B cell (primary cell): ENCODE results near the gene ASTN2. TPM values are rescaled to one million over a fixed set of nuclear protein-coding genes. Genes with fewer than 3 reads are reported as not detected.

Experiments used
- ATAC-seq: fragments of 200-7000 bp; cut with Tn5 transposase; one replicate; pipeline ENCODE4 v1.10.0; 2021; ENCODE audit warnings: low read depth, mild to moderate bottlenecking, moderate number of reproducible peaks, moderate library complexity
- CTCF ChIA-PET: fragments of 350-600 bp; sonication (Branson Sonifier 250); formaldehyde crosslinking; loops from one replicate; lab custom pipeline; 2021; ENCODE audit warnings: antibody characterized with exemption, inconsistent platforms; lab: Charles Lee
- POLR2A ChIA-PET: fragments of 350-600 bp; sonication (Branson Sonifier 250); formaldehyde crosslinking; loops from one replicate; lab custom pipeline; 2021; ENCODE audit warnings: antibody characterized with exemption; lab: Charles Lee
- DNase-seq: peaks from one replicate; pipeline ENCODE4 v3.0.0; 2013
- H2AFZ ChIP-seq: 2 replicates; pipeline ENCODE4 v1.6.1; 2012; ENCODE audit warnings: mild to moderate bottlenecking, low read depth, low read length; ENCODE audit not compliant: insufficient read depth, poor library complexity, severe bottlenecking
- H3K27ac ChIP-seq, 2 donors: 1 replicate in 1 of 2; 2 replicates in 1 of 2; pipeline ENCODE4 v1.5.1; 2012 to 2013; ENCODE audit warnings: low read length in 2 of 2, mild to moderate bottlenecking in 2 of 2, moderate library complexity in 1 of 2
- H3K27me3 ChIP-seq, 4 experiments: fragments of 200-600 bp in 1 of 4; sonication (generic) in 1 of 4; replicated peaks in 1 of 4; 1 replicate in 2 of 4; 2 replicates in 2 of 4; pipeline versions ENCODE4 v1.6.1 to v1.7.0; 2013 to 2016; ENCODE audit warnings: low read length in 3 of 4, mild to moderate bottlenecking in 2 of 4, mixed read lengths in 1 of 4, moderate library complexity in 1 of 4; ENCODE audit not compliant: insufficient read depth in 4 of 4, control insufficient read depth in 3 of 4; ENCODE audit errors: control extremely low read depth in 1 of 4
- H3K36me3 ChIP-seq, 2 experiments: replicated peaks in 1 of 2; 1 replicate in 1 of 2; 2 replicates in 1 of 2; pipeline versions ENCODE4 v1.6.1 to v1.7.1; 2013; ENCODE audit warnings: low read length in 1 of 2; ENCODE audit not compliant: insufficient read depth in 2 of 2, control insufficient read depth in 1 of 2; ENCODE audit errors: control extremely low read depth in 1 of 2, extremely low read depth in 1 of 2
- H3K4me1 ChIP-seq, 2 donors: fragments of 200-600 bp in 1 of 2; sonication (generic) in 1 of 2; 1 replicate in 1 of 2; 2 replicates in 1 of 2; pipeline versions ENCODE4 v1.5.1 to v1.6.1; 2013 to 2017; ENCODE audit warnings: low read length in 2 of 2; ENCODE audit not compliant: control insufficient read depth in 2 of 2, insufficient read depth in 2 of 2
- H3K4me2 ChIP-seq: replicated peaks from 2 replicates; pipeline ENCODE3; 2012; ENCODE audit warnings: mild to moderate bottlenecking, low read depth, low read length; ENCODE audit not compliant: poor library complexity, severe bottlenecking
- H3K4me3 ChIP-seq, 5 experiments: fragments of 200-600 bp in 1 of 5; sonication (generic) in 1 of 5; 1 replicate in 3 of 5; 2 replicates in 2 of 5; pipeline versions ENCODE4 v1.5.1 to v1.7.0; 2011 to 2016; ENCODE audit warnings: low read length in 4 of 5, mild to moderate bottlenecking in 4 of 5, low read depth in 2 of 5, control low read depth in 1 of 5, moderate library complexity in 1 of 5; ENCODE audit not compliant: insufficient read depth in 1 of 5; ENCODE audit errors: control extremely low read depth in 1 of 5, extremely low read depth in 1 of 5
- H3K79me2 ChIP-seq: fragments of 200-600 bp; sonication (generic); one replicate; pipeline ENCODE4 v1.6.0; 2016; ENCODE audit warnings: low read length; ENCODE audit not compliant: control insufficient read depth, insufficient read depth
- H3K9ac ChIP-seq: fragments of 200-600 bp; sonication (generic); 2 replicates; pipeline ENCODE4 v1.6.1; 2017; ENCODE audit warnings: mild to moderate bottlenecking, low read length, moderate library complexity
- H3K9me3 ChIP-seq, 3 donors: one replicate each; pipeline versions ENCODE4 v1.6.1 to v1.7.1; 2013; ENCODE audit warnings: low read length in 2 of 3; ENCODE audit not compliant: control insufficient read depth in 2 of 3, insufficient read depth in 1 of 3; ENCODE audit errors: control extremely low read depth in 1 of 3
- H4K20me1 ChIP-seq: 2 replicates; pipeline ENCODE4 v1.6.0; 2012; ENCODE audit warnings: mild to moderate bottlenecking, low read length; ENCODE audit not compliant: insufficient read depth, control insufficient read depth, poor library complexity, severe bottlenecking
- H3K27ac Mint-ChIP-seq: one replicate; pipeline ENCODE4 v1.8.0; 2021; ENCODE audit warnings: mixed read lengths
- H3K27me3 Mint-ChIP-seq: one replicate; pipeline ENCODE4 v1.8.0; 2021; ENCODE audit warnings: mixed read lengths
- H3K4me1 Mint-ChIP-seq: one replicate; pipeline ENCODE4 v1.8.0; 2021; ENCODE audit warnings: mixed read lengths
- H3K4me3 Mint-ChIP-seq: one replicate; pipeline ENCODE4 v1.8.0; 2021; ENCODE audit warnings: mixed read lengths
- H3K9me3 Mint-ChIP-seq: one replicate; pipeline ENCODE4 v1.8.0; 2022; ENCODE audit warnings: mixed read lengths; ENCODE audit not compliant: insufficient read depth
- CTCF ChIP-seq: fragments of 200-600 bp; IDR thresholded peaks from one replicate; pipeline ENCODE4 v1.8.0; 2022; ENCODE audit warnings: antibody characterized with exemption, mild to moderate bottlenecking
- EZH2 ChIP-seq: IDR thresholded peaks from 2 replicates; pipeline ENCODE4 v1.6.1; 2012; ENCODE audit warnings: borderline replicate concordance, low read depth, mild to moderate bottlenecking, moderate library complexity, low read length; ENCODE audit not compliant: insufficient read depth, poor library complexity, severe bottlenecking
- WGBS: methylation state at CpG from one replicate; pipeline ENCODE4 v1.1.5; 2013; ENCODE audit warnings: missing lambda C conversion rate; ENCODE audit not compliant: insufficient coverage; 5-methylcytosine and 5-hydroxymethylcytosine counted together
- intact Hi-C: fragments of 100-400 bp; cut with micrococcal nuclease; formaldehyde crosslinking; loops from one replicate; pipeline ENCODE4 v1.10.0; 2022
- polyA plus RNA-seq: library from polyadenylated mRNA; depleted of rRNA; stranded (reverse); fragments of >200 nt; gene quantifications from 2 replicates; pipeline ENCODE4 v1.2.3, GENCODE V29; 2012
- total RNA-seq, 2 donors: library from RNA; stranded (reverse); fragments of 120-200 nt in 1 of 2; gene quantifications; 1 replicate in 1 of 2; 2 replicates in 1 of 2; pipeline versions ENCODE4 v1.2.3 to v1.2.4, GENCODE V29; 2013 to 2022

Gene ASTN2
- total and polyA plus RNA-seq, 2 donors (not counting 1 experiment from before 2014, with no cell fraction given) = 1.2 to 3.6 TPM

GRCh38 chr9:117076571-117077290, 338.1 kb downstream of the ASTN2 start:
- intact Hi-C loops = no loop called here
- ATAC-seq (no peak), DNase-seq (no peak)
- no peak overlapping the region for H3K27ac ChIP-seq
- no peak overlapping the region for H3K4me2 ChIP-seq
- Mint-ChIP-seq H3K4me3 (no peak overlapping the region), H3K27me3 (peaks cover 9% of the 10 kb centered on the region), H3K9me3 (peaks cover 2% of the 10 kb centered on the region), H3K27ac (no peak overlapping the region), H3K4me1 (no peaks in the 10 kb centered on the region)
- no peaks in the 10 kb centered on the region for H3K27me3 ChIP-seq
- H3K79me2 ChIP-seq = no peaks in the 10 kb centered on the region
- H3K4me3 ChIP-seq = no peak overlapping the region
- ChIA-PET CTCF (no interaction called here), POLR2A (no interaction called here)
- WGBS = 87% methylated on average over 7 of the region's 8 CpGs
- peaks cover 0 to 4% (median 0%) of the 10 kb centered on the region in 3 donors for H3K9me3 ChIP-seq
- no peak overlapping the region for H3K9ac ChIP-seq
- no peak overlapping the region for H2AFZ ChIP-seq
- TF ChIP-seq EZH2 = no peak
- TF ChIP-seq CTCF = no peak
- H3K36me3 ChIP-seq = no peaks in the 10 kb centered on the region
- H4K20me1 ChIP-seq = no peaks in the 10 kb centered on the region
- H3K4me1 ChIP-seq = no peaks in the 10 kb centered on the region

- ATAC-seq (no peak), DNase-seq (no peak)
- Histone ChIP-seq H3K9me3 (peaks cover 0 to 4% (median 0%) of the 10 kb centered on the region in 3 donors), H3K4me1 (no peaks in the 10 kb centered on the region), H4K20me1 (no peaks in the 10 kb centered on the region), H3K79me2 (no peaks in the 10 kb centered on the region), H3K4me2 (no peak overlapping the region), H2AFZ (no peak overlapping the region), H3K27ac (no peak overlapping the region), H3K4me3 (no peak overlapping the region), H3K36me3 (no peaks in the 10 kb centered on the region), H3K27me3 (no peaks in the 10 kb centered on the region), H3K9ac (no peak overlapping the region)
- CTCF ChIA-PET = no interaction called here
- Mint-ChIP-seq H3K4me1 (no peaks in the 10 kb centered on the region), H3K27me3 (peaks cover 9% of the 10 kb centered on the region), H3K27ac (no peak overlapping the region), H3K4me3 (no peak overlapping the region), H3K9me3 (peaks cover 2% of the 10 kb centered on the region)
- TF ChIP-seq EZH2 (no peak), CTCF (no peak)
- intact Hi-C loops = no loop called here
- POLR2A ChIA-PET = no interaction called here
Measured at GRCh38 chr9:117075636-117076035, 339.2 kb downstream of the ASTN2 start.
